ENCODE results near the gene ATP1A1. TPM values are rescaled to one million over a fixed set of nuclear protein-coding genes. Genes with fewer than 3 reads are reported as not detected.

Gene ATP1A1
- total and polyA plus RNA-seq, 9 of the 15 experiments (the other 6 are each of a cell fraction or from before 2014, with no cell fraction given) = 99.3 to 513 (median 234) TPM

- in situ Hi-C loops (cut with MboI) = no loop called here
- Histone ChIP-seq H3K9me3 (replicated peaks; ENCODE audit: control insufficient read depth, insufficient read depth, low read depth, low read length) (no peaks in the 10 kb centered on the region), H3K4me1 (replicated peaks in 1 of 2; ENCODE audit: control insufficient read depth in 2 of 2, insufficient read depth in 2 of 2, low read length in 2 of 2) (peaks cover 0 to 32% of the 10 kb centered on the region in 2 experiments; a peak in 3 of 5 replicates), H3K36me3 (ENCODE audit: control insufficient read depth, insufficient read depth, low read length) (peaks cover 76% of the 10 kb centered on the region), H3K9me1 (ENCODE audit: control insufficient read depth, insufficient read depth, low read length) (peaks cover 8% of the 10 kb centered on the region), H3K9ac (ENCODE audit: insufficient read depth in 1 of 2, low read depth in 2 of 2, low read length in 2 of 2) (no peak overlapping the region), H3K79me2 (ENCODE audit: control insufficient read depth, insufficient read depth, low read length) (peaks cover 36% of the 10 kb centered on the region), H3K27ac (ENCODE audit: extremely low read depth, low read depth, low read length) (no peak overlapping the region), H2AFZ (ENCODE audit: low read depth, low read length) (no peak overlapping the region), H4K20me1 (replicated peaks; ENCODE audit: control insufficient read depth, insufficient read depth, low read length) (peaks cover 12% of the 10 kb centered on the region), H3K4me2 (ENCODE audit: insufficient read depth, low read length) (no peak overlapping the region), H3K4me3 (no peak overlapping the region), H3K27me3 (ENCODE audit: control insufficient read depth in 2 of 2, insufficient read depth in 2 of 2, low read length in 2 of 2) (no peaks in the 10 kb centered on the region)
- POLR2A ChIA-PET = interaction anchor here (0.7 to 3.6 kb wide), 4 partner anchors 10 to 780 kb away, joined by 3 to 24 read pairs (median 6); no protein-coding TSS in a partner anchor
- 96% methylated on average over 3 of the region's 4 CpGs for WGBS (ENCODE audit: insufficient coverage, low coverage, missing lambda C conversion rate)
- TF ChIP-seq NRF1 (conservative IDR thresholded peaks at IDR 0.05 in 1 of 2, IDR thresholded peaks at IDR 0.05 in 1 of 2) = no peak
- no peak for TF ChIP-seq SMAD4 (CRISPR knock-in tag; conservative IDR thresholded peaks at IDR 0.05)
- no peak for TF ChIP-seq ZC3H4 (CRISPR knock-in tag; IDR thresholded peaks at IDR 0.05; ENCODE audit: borderline replicate concordance)
- no peak for TF ChIP-seq ZBTB1 (CRISPR knock-in tag; IDR thresholded peaks at IDR 0.05; ENCODE audit: borderline replicate concordance, low read depth)
- no peak for TF ChIP-seq MAFG (tag; conservative IDR thresholded peaks at IDR 0.05)
- TF ChIP-seq NFXL1 (CRISPR knock-in tag; IDR thresholded peaks at IDR 0.05) = no peak
- no peak for TF ChIP-seq MEF2A (IDR thresholded peaks at IDR 0.05; ENCODE audit: control insufficient read depth, low read depth, low read length)
- TF ChIP-seq SMAD3 (CRISPR knock-in tag; conservative IDR thresholded peaks at IDR 0.05) = no peak
- no peak for TF ChIP-seq ILK (tag; IDR thresholded peaks at IDR 0.05; ENCODE audit: borderline replicate concordance, low read depth)
- no peak for TF ChIP-seq MXI1 (IDR thresholded peaks at IDR 0.05; ENCODE audit: low read depth, low read length)
- no peak for TF ChIP-seq MYNN (IDR thresholded peaks at IDR 0.05)
- TF ChIP-seq MYNN (CRISPR knock-in tag; IDR thresholded peaks at IDR 0.05) = no peak
- TF ChIP-seq CREB1 (IDR thresholded peaks at IDR 0.05) = no peak
- no peak for TF ChIP-seq CREB1 (CRISPR knock-in tag; IDR thresholded peaks at IDR 0.05)
- TF ChIP-seq NFE2L1 (tag; IDR thresholded peaks at IDR 0.05; ENCODE audit: borderline replicate concordance, low read depth) = no peak
- TF ChIP-seq ATF7 (IDR thresholded peaks at IDR 0.05) = no peak
- TF ChIP-seq, protein P1, sequence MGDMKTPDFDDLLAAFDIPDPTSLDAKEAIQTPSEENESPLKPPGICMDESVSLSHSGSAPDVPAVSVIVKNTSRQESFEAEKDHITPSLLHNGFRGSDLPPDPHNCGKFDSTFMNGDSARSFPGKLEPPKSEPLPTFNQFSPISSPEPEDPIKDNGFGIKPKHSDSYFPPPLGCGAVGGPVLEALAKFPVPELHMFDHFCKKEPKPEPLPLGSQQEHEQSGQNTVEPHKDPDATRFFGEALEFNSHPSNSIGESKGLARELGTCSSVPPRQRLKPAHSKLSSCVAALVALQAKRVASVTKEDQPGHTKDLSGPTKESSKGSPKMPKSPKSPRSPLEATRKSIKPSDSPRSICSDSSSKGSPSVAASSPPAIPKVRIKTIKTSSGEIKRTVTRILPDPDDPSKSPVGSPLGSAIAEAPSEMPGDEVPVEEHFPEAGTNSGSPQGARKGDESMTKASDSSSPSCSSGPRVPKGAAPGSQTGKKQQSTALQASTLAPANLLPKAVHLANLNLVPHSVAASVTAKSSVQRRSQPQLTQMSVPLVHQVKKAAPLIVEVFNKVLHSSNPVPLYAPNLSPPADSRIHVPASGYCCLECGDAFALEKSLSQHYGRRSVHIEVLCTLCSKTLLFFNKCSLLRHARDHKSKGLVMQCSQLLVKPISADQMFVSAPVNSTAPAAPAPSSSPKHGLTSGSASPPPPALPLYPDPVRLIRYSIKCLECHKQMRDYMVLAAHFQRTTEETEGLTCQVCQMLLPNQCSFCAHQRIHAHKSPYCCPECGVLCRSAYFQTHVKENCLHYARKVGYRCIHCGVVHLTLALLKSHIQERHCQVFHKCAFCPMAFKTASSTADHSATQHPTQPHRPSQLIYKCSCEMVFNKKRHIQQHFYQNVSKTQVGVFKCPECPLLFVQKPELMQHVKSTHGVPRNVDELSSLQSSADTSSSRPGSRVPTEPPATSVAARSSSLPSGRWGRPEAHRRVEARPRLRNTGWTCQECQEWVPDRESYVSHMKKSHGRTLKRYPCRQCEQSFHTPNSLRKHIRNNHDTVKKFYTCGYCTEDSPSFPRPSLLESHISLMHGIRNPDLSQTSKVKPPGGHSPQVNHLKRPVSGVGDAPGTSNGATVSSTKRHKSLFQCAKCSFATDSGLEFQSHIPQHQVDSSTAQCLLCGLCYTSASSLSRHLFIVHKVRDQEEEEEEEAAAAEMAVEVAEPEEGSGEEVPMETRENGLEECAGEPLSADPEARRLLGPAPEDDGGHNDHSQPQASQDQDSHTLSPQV (IDR thresholded peaks at IDR 0.05) = no peak
- TF ChIP-seq, protein P2, sequence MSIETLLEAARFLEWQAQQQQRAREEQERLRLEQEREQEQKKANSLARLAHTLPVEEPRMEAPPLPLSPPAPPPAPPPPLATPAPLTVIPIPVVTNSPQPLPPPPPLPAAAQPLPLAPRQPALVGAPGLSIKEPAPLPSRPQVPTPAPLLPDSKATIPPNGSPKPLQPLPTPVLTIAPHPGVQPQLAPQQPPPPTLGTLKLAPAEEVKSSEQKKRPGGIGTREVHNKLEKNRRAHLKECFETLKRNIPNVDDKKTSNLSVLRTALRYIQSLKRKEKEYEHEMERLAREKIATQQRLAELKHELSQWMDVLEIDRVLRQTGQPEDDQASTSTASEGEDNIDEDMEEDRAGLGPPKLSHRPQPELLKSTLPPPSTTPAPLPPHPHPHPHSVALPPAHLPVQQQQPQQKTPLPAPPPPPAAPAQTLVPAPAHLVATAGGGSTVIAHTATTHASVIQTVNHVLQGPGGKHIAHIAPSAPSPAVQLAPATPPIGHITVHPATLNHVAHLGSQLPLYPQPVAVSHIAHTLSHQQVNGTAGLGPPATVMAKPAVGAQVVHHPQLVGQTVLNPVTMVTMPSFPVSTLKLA (conservative IDR thresholded peaks at IDR 0.05) = no peak
- TF ChIP-seq BACH1 (tag; IDR thresholded peaks at IDR 0.05) = no peak
- TF ChIP-seq RAD21 (CRISPR knock-in tag; conservative IDR thresholded peaks at IDR 0.05 in 1 of 2, IDR thresholded peaks at IDR 0.05 in 1 of 2) = no peak
- ATAC-seq (no peak), DNase-seq (ENCODE audit: extremely low read depth in 1 of 4, low spot score in 3 of 4) (no peak), FAIRE-seq (no peak)
- intact Hi-C loops (cut with micrococcal nuclease) = no loop called here
- CTCF ChIA-PET (ENCODE audit: low intra/inter-chr PET ratio) = no interaction called here
- BruUV-seq (replicated peaks) = no TSS peak
These were observed 13.0 kb downstream of the ATP1A1 start for GRCh38 chr1:116386042-116386441.
